CD4-positive, alpha-beta T cell (primary cell): ENCODE measurements around the gene HECW1. TPM values are rescaled to one million over a fixed set of nuclear protein-coding genes. Genes with fewer than 3 reads are reported as not detected.

Source experiments
- ATAC-seq: fragments of 200-7000 bp; cut with Tn5 transposase; one replicate; pipeline ENCODE4 v1.10.0; 2022; ENCODE audit warnings: mild to moderate bottlenecking; ENCODE audit not compliant: poor library complexity
- CTCF ChIA-PET: fragments of 350-600 bp; sonication (Branson Sonifier 250); formaldehyde crosslinking; loops from one replicate; lab custom pipeline; 2021; ENCODE audit warnings: antibody characterized with exemption, inconsistent platforms; lab: Charles Lee
- POLR2A ChIA-PET: fragments of 350-600 bp; sonication (Branson Sonifier 250); formaldehyde crosslinking; loops from one replicate; lab custom pipeline; 2021; ENCODE audit warnings: antibody characterized with exemption, inconsistent platforms; lab: Charles Lee
- DNase-seq, 14 experiments: peaks; one replicate each; pipeline ENCODE4 v3.0.0-alpha.2; 2013 to 2020; ENCODE audit warnings: mixed read lengths in 2 of 14
- H3K27ac ChIP-seq, 2 donors: one replicate each; pipeline versions ENCODE4 v1.5.1 to v1.7.0; 2013; ENCODE audit warnings: low read length in 2 of 2, low read depth in 1 of 2, mild to moderate bottlenecking in 1 of 2
- H3K27me3 ChIP-seq, 2 experiments: 1 replicate in 1 of 2; 2 replicates in 1 of 2; pipeline versions ENCODE4 v1.6.1 to v1.7.0; 2013; ENCODE audit warnings: low read length in 2 of 2, control low read depth in 1 of 2, mild to moderate bottlenecking in 1 of 2, moderate library complexity in 1 of 2; ENCODE audit not compliant: insufficient read depth in 2 of 2, control insufficient read depth in 1 of 2
- H3K36me3 ChIP-seq: one replicate; pipeline ENCODE4 v1.6.1; 2013; ENCODE audit warnings: low read length, control low read depth; ENCODE audit not compliant: insufficient read depth
- H3K4me1 ChIP-seq: one replicate; pipeline ENCODE4 v1.6.1; 2013; ENCODE audit warnings: low read length, control low read depth; ENCODE audit not compliant: insufficient read depth
- H3K4me3 ChIP-seq: one replicate; pipeline ENCODE4 v1.5.1; 2013; ENCODE audit warnings: mild to moderate bottlenecking, low read length, moderate library complexity
- H3K9me3 ChIP-seq, 2 experiments: 1 replicate in 1 of 2; 2 replicates in 1 of 2; pipeline versions ENCODE4 v1.6.1 to v1.7.0; 2013; ENCODE audit warnings: low read length in 2 of 2, mild to moderate bottlenecking in 2 of 2, control low read depth in 1 of 2, moderate library complexity in 1 of 2; ENCODE audit not compliant: control insufficient read depth in 1 of 2, insufficient read depth in 1 of 2
- H3K27ac Mint-ChIP-seq: one replicate; pipeline ENCODE4 v1.8.0; 2020; ENCODE audit warnings: mixed read lengths
- H3K27me3 Mint-ChIP-seq: one replicate; pipeline ENCODE4 v1.8.0; 2021; ENCODE audit warnings: mixed read lengths
- H3K36me3 Mint-ChIP-seq: one replicate; pipeline ENCODE4 v1.8.0; 2021; ENCODE audit warnings: low read depth, mixed read lengths
- H3K4me1 Mint-ChIP-seq: one replicate; pipeline ENCODE4 v1.8.0; 2021; ENCODE audit warnings: low read depth, mixed read lengths
- H3K4me3 Mint-ChIP-seq: one replicate; pipeline ENCODE4 v1.8.0; 2020; ENCODE audit warnings: mild to moderate bottlenecking, mixed read lengths
- H3K9me3 Mint-ChIP-seq: one replicate; pipeline ENCODE4 v1.8.0; 2020; ENCODE audit warnings: mixed read lengths
- intact Hi-C, 2 experiments: fragments of 100-400 bp; cut with DNase I in 1 of 2; cut with micrococcal nuclease in 1 of 2; formaldehyde crosslinking; loops; one replicate each; pipeline versions ENCODE4 v1.15.1 to v1.9.0; 2023 to 2025; cut with DNase I, micrococcal nuclease
- total RNA-seq, 174 experiments: library from RNA in 2 of 174; stranded (reverse) in 2 of 174; gene quantifications; one replicate each; pipeline ENCODE4 v1.2.3 and lab custom pipeline; 2021 to 2026
- TF ChIP-seq, protein P1 (sequence below): fragments of 200-600 bp; IDR thresholded peaks from one replicate; pipeline ENCODE4 v1.8.0; 2022; ENCODE audit warnings: antibody characterized with exemption, mild to moderate bottlenecking

HECW1 gene
- total RNA-seq, 2 experiments from 2014 or later = not detected

DNA sequence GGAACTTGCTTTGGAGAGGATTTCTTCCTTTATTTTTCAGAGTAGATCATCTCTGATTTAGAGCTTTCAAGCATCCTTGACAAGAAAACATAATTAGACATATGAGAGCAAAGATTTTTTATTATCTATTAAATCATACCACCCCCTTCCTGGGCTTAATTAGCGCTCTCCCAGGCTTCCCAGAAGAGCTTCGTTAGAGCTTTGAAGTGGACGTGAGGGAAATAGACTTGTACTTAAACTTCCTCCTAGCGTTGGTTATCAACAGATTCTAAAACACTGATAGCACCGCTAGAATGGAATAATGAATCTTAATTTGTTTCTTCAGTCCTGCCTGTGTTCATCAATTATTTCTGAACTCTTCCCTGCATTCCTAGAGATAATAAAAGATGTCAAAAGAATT lies 296.5 kb downstream of the HECW1 start:
- H3K27ac ChIP-seq = no peak overlapping the region
- Mint-ChIP-seq H3K4me1 (no peaks in the 10 kb centered on the region), H3K27me3 (no peaks in the 10 kb centered on the region), H3K4me3 (no peak overlapping the region), H3K27ac (no peak overlapping the region), H3K9me3 (no peaks in the 10 kb centered on the region), H3K36me3 (no peaks in the 10 kb centered on the region)
- H3K4me1 ChIP-seq = no peaks in the 10 kb centered on the region
- intact Hi-C loops = no loop called here
- no peak for ATAC-seq
- DNase-seq = no peak
- H3K9me3 ChIP-seq = no peaks in the 10 kb centered on the region
- H3K27me3 ChIP-seq = no peaks in the 10 kb centered on the region
- H3K4me3 ChIP-seq = no peak overlapping the region
- H3K36me3 ChIP-seq = no peaks in the 10 kb centered on the region
- POLR2A ChIA-PET = no interaction called here
- TF ChIP-seq, protein P1, sequence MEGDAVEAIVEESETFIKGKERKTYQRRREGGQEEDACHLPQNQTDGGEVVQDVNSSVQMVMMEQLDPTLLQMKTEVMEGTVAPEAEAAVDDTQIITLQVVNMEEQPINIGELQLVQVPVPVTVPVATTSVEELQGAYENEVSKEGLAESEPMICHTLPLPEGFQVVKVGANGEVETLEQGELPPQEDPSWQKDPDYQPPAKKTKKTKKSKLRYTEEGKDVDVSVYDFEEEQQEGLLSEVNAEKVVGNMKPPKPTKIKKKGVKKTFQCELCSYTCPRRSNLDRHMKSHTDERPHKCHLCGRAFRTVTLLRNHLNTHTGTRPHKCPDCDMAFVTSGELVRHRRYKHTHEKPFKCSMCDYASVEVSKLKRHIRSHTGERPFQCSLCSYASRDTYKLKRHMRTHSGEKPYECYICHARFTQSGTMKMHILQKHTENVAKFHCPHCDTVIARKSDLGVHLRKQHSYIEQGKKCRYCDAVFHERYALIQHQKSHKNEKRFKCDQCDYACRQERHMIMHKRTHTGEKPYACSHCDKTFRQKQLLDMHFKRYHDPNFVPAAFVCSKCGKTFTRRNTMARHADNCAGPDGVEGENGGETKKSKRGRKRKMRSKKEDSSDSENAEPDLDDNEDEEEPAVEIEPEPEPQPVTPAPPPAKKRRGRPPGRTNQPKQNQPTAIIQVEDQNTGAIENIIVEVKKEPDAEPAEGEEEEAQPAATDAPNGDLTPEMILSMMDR = no peak
- CTCF ChIA-PET = interaction anchor here (1.4 kb wide), 1 partner anchor 16 kb away, joined by 3 read pairs; no protein-coding TSS in a partner anchor

DNA sequence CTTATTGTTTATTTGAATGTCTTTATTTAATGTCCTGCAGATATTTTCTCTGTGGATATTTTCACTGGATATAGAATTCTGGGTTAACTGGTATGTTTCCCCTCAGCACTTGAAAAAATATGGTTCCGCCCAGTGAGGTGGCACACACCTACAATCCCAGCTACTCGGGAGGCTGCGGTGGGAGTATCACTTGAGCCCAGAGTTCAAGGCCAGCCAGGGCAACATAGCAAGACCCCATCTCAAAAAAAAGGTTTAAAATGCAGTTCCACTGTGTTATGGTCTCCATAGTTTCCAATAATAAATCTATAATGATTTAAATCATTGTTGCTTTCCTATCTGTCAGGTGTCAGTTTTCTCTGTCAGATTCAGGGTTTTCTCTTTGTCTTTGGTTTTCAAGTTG lies 305.0 kb downstream of the HECW1 start:
- no peak overlapping the region for H3K27ac ChIP-seq
- TF ChIP-seq, protein P1 = no peak
- Mint-ChIP-seq H3K27me3 (peaks cover 25% of the 10 kb centered on the region), H3K27ac (no peak overlapping the region), H3K4me1 (no peaks in the 10 kb centered on the region), H3K9me3 (no peaks in the 10 kb centered on the region), H3K4me3 (no peak overlapping the region), H3K36me3 (no peaks in the 10 kb centered on the region)
- ChIA-PET POLR2A (no interaction called here), CTCF (no interaction called here)
- peaks cover 5 to 7% of the 10 kb centered on the region in 2 experiments for H3K27me3 ChIP-seq
- DNase-seq = no peak
- no peak for ATAC-seq
- H3K36me3 ChIP-seq = no peaks in the 10 kb centered on the region
- no peak overlapping the region for H3K4me3 ChIP-seq
- H3K4me1 ChIP-seq = no peaks in the 10 kb centered on the region
- intact Hi-C loops = no loop called here
- H3K9me3 ChIP-seq = no peaks in the 10 kb centered on the region

DNA sequence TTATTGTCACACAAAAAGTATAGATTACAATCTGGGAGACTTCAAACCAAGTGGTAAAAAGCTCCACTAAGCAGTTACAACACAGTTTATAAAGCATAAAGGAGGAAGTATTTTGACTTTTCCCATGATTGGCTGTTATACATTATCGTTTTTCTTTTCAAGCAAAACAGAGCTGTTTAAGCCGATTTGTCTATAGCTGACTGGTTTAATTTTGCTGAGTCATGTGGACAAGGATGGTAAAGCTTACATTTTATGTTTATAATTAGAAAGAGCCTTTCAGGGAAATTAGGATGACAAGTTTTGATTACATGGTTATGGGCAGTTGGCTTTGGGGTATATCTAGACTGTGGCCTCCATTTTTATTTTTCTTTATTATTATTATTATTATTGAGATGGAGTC lies 318.0 kb downstream of the HECW1 start:
- no peaks in the 10 kb centered on the region for H3K27me3 Mint-ChIP-seq
- TF ChIP-seq, protein P1 = no peak
- no peak for ATAC-seq
- intact Hi-C loops = no loop called here
- H3K36me3 Mint-ChIP-seq = no peaks in the 10 kb centered on the region
- no peak for DNase-seq
- H3K9me3 Mint-ChIP-seq = no peaks in the 10 kb centered on the region
- Histone ChIP-seq H3K27ac (no peak overlapping the region), H3K4me3 (no peak overlapping the region), H3K27me3 (no peaks in the 10 kb centered on the region), H3K4me1 (no peaks in the 10 kb centered on the region), H3K36me3 (no peaks in the 10 kb centered on the region), H3K9me3 (no peaks in the 10 kb centered on the region)
- POLR2A ChIA-PET = no interaction called here
- H3K4me3 Mint-ChIP-seq = no peak overlapping the region
- CTCF ChIA-PET = no interaction called here
- H3K27ac Mint-ChIP-seq = no peak overlapping the region
- no peaks in the 10 kb centered on the region for H3K4me1 Mint-ChIP-seq
